ENCODE measurements around the gene ZYX. TPM values are rescaled to one million over a fixed set of nuclear protein-coding genes. Genes with fewer than 3 reads are reported as not detected.

The ZYX gene
- total RNA-seq, 1 donor from 2014 or later, result 523 TPM

DNA sequence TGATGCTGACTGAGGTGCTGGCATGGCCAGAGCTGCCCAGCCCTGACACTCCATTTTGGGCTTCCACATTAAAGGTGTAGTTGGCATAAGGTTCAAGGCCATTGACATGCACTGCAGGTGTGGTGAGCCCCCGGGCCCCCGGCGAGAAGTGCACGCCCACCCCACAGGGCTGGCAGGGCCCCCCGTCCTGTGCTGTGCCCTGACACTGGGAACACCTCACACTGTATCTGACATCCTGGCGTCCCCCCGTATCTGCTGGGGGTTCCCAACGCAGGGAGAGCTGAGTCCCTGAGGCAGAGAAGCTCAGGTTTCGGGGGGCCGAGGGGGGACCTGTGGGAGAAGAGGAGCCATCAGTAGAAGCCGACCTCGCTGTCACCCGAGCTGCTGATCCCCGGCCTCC is 17.5 kb downstream of the ZYX start:
- Histone ChIP-seq H3K36me3 (ENCODE audit: insufficient read depth, low read length) (no peaks in the 10 kb centered on the region), H3K9me3 (ENCODE audit: insufficient read depth, low read depth, low read length) (no peaks in the 10 kb centered on the region), H3K27ac (ENCODE audit: low read depth, low read length) (no peak overlapping the region), H3K4me3 (ENCODE audit: insufficient read depth, low read depth, low read length) (no peak overlapping the region), H3K9ac (ENCODE audit: low read length) (no peak overlapping the region), H3K4me1 (ENCODE audit: insufficient read depth, low read length) (no peaks in the 10 kb centered on the region), H2AFZ (ENCODE audit: low read depth, low read length) (no peak overlapping the region), H3K4me2 (ENCODE audit: low read length) (no peak overlapping the region), H4K20me1 (ENCODE audit: insufficient read depth, low read length) (peaks cover 10% of the 10 kb centered on the region), H3K79me2 (ENCODE audit: insufficient read depth, low read length) (no peaks in the 10 kb centered on the region), H3K27me3 (ENCODE audit: insufficient read depth, low read length) (peaks cover 12% of the 10 kb centered on the region)
- no peak overlapping the region for H3K27ac Mint-ChIP-seq (ENCODE audit: unreplicated experiment)
- H3K4me3 Mint-ChIP-seq (ENCODE audit: unreplicated experiment), result no peak overlapping the region
- H3K36me3 Mint-ChIP-seq (ENCODE audit: low read depth, unreplicated experiment), result peaks cover 2% of the 10 kb centered on the region
- H3K4me1 Mint-ChIP-seq (ENCODE audit: low read depth, unreplicated experiment), result no peaks in the 10 kb centered on the region
- no peaks in the 10 kb centered on the region for H3K9me3 Mint-ChIP-seq (ENCODE audit: unreplicated experiment)
- TF ChIP-seq EZH2 (IDR thresholded peaks at IDR 0.05; ENCODE audit: insufficient read depth, low read length), result no peak
- TF ChIP-seq, protein P1, sequence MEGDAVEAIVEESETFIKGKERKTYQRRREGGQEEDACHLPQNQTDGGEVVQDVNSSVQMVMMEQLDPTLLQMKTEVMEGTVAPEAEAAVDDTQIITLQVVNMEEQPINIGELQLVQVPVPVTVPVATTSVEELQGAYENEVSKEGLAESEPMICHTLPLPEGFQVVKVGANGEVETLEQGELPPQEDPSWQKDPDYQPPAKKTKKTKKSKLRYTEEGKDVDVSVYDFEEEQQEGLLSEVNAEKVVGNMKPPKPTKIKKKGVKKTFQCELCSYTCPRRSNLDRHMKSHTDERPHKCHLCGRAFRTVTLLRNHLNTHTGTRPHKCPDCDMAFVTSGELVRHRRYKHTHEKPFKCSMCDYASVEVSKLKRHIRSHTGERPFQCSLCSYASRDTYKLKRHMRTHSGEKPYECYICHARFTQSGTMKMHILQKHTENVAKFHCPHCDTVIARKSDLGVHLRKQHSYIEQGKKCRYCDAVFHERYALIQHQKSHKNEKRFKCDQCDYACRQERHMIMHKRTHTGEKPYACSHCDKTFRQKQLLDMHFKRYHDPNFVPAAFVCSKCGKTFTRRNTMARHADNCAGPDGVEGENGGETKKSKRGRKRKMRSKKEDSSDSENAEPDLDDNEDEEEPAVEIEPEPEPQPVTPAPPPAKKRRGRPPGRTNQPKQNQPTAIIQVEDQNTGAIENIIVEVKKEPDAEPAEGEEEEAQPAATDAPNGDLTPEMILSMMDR (IDR thresholded peaks at IDR 0.05; ENCODE audit: insufficient read depth, low read depth, low read length), result no peak
- FAIRE-seq (no peak), DNase-seq (ENCODE audit: low read depth) (no peak)
- peaks cover 11% of the 10 kb centered on the region for H3K27me3 Mint-ChIP-seq (ENCODE audit: low read depth, unreplicated experiment)

DNA sequence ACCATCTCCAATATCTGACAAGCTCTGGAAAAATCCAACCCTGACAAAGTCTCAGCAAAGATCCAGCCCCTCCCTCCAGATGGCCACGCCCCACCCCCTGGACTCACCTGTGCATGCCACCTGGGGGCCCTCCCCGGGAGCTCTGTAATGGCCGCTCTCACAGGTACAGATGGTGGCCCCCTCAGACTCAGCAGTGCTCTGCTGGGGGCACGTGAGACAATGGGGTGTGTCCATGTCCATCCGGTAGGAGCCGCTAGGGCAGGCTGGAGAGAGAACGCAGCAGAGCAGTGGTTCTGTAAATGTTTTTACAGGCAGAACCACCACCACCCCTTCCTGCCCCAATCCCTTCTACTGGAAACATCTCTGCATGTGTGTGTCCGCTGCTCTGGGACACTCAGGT is 18.0 kb downstream of the ZYX start:
- Histone ChIP-seq H3K27ac (ENCODE audit: low read depth, low read length) (no peak overlapping the region), H3K9ac (ENCODE audit: low read length) (no peak overlapping the region), H3K36me3 (ENCODE audit: insufficient read depth, low read length) (no peaks in the 10 kb centered on the region), H3K4me3 (ENCODE audit: insufficient read depth, low read depth, low read length) (no peak overlapping the region), H3K9me3 (ENCODE audit: insufficient read depth, low read depth, low read length) (no peaks in the 10 kb centered on the region), H4K20me1 (ENCODE audit: insufficient read depth, low read length) (peaks cover 5% of the 10 kb centered on the region), H3K27me3 (ENCODE audit: insufficient read depth, low read length) (peaks cover 12% of the 10 kb centered on the region), H3K79me2 (ENCODE audit: insufficient read depth, low read length) (no peaks in the 10 kb centered on the region), H3K4me2 (ENCODE audit: low read length) (no peak overlapping the region), H2AFZ (ENCODE audit: low read depth, low read length) (no peak overlapping the region), H3K4me1 (ENCODE audit: insufficient read depth, low read length) (no peaks in the 10 kb centered on the region)
- no peak overlapping the region for H3K27ac Mint-ChIP-seq (ENCODE audit: unreplicated experiment)
- H3K4me1 Mint-ChIP-seq (ENCODE audit: low read depth, unreplicated experiment), result no peaks in the 10 kb centered on the region
- H3K27me3 Mint-ChIP-seq (ENCODE audit: low read depth, unreplicated experiment), result peaks cover 11% of the 10 kb centered on the region
- no peak for TF ChIP-seq EZH2 (IDR thresholded peaks at IDR 0.05; ENCODE audit: insufficient read depth, low read length)
- TF ChIP-seq, protein P1 (IDR thresholded peaks at IDR 0.05; ENCODE audit: insufficient read depth, low read depth, low read length), result no peak
- peaks cover 2% of the 10 kb centered on the region for H3K36me3 Mint-ChIP-seq (ENCODE audit: low read depth, unreplicated experiment)
- DNase-seq (ENCODE audit: low read depth), result no peak
- no peak overlapping the region for H3K4me3 Mint-ChIP-seq (ENCODE audit: unreplicated experiment)
- FAIRE-seq, result no peak
- no peaks in the 10 kb centered on the region for H3K9me3 Mint-ChIP-seq (ENCODE audit: unreplicated experiment)

DNA sequence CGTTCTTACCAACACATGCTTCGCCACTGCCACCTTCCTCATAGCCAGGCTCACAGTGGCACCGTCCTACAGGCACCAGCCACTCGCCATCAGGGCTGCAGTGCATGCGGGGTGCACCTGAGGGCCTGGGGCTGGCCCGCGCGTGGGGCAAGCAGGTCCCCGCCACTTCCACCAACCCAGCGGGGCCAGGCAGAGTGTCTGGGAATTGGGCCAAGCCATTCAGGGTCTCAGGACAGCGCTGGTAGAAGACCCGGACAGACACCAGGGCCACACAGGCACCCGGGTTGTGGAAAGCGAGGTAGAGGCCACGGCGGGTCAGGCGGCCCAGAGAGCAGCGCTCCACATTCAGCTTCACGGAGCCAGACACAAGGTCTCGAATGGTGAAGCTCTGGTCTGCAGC is 18.5 kb downstream of the ZYX start:
- peaks cover 12% of the 10 kb centered on the region for H3K27me3 ChIP-seq (ENCODE audit: insufficient read depth, low read length)
- Mint-ChIP-seq H3K4me1 (ENCODE audit: low read depth, unreplicated experiment) (no peaks in the 10 kb centered on the region), H3K4me3 (ENCODE audit: unreplicated experiment) (no peak overlapping the region), H3K27me3 (ENCODE audit: low read depth, unreplicated experiment) (peaks cover 11% of the 10 kb centered on the region), H3K36me3 (ENCODE audit: low read depth, unreplicated experiment) (peaks cover 2% of the 10 kb centered on the region), H3K9me3 (ENCODE audit: unreplicated experiment) (no peaks in the 10 kb centered on the region), H3K27ac (ENCODE audit: unreplicated experiment) (no peak overlapping the region)
- DNase-seq (ENCODE audit: low read depth) (no peak), FAIRE-seq (no peak)
- H3K36me3 ChIP-seq (ENCODE audit: insufficient read depth, low read length), result no peaks in the 10 kb centered on the region
- TF ChIP-seq, protein P1 (IDR thresholded peaks at IDR 0.05; ENCODE audit: insufficient read depth, low read depth, low read length), result no peak
- TF ChIP-seq EZH2 (IDR thresholded peaks at IDR 0.05; ENCODE audit: insufficient read depth, low read length), result no peak
- no peak overlapping the region for H3K9ac ChIP-seq (ENCODE audit: low read length)
- H3K9me3 ChIP-seq (ENCODE audit: insufficient read depth, low read depth, low read length), result no peaks in the 10 kb centered on the region
- peaks cover 5% of the 10 kb centered on the region for H4K20me1 ChIP-seq (ENCODE audit: insufficient read depth, low read length)
- no peak overlapping the region for H3K27ac ChIP-seq (ENCODE audit: low read depth, low read length)
- no peak overlapping the region for H2AFZ ChIP-seq (ENCODE audit: low read depth, low read length)
- no peaks in the 10 kb centered on the region for H3K4me1 ChIP-seq (ENCODE audit: insufficient read depth, low read length)
- no peak overlapping the region for H3K4me2 ChIP-seq (ENCODE audit: low read length)
- H3K79me2 ChIP-seq (ENCODE audit: insufficient read depth, low read length), result no peaks in the 10 kb centered on the region
- no peak overlapping the region for H3K4me3 ChIP-seq (ENCODE audit: insufficient read depth, low read depth, low read length)

Measured in astrocyte (in vitro differentiated cells and primary cell).